ENCODE measurements around the gene TFCP2L1. TPM values are rescaled to one million over a fixed set of nuclear protein-coding genes. Genes with fewer than 3 reads are reported as not detected.

The TFCP2L1 gene
- total and polyA plus RNA-seq, 2 donors (not counting 1 experiment from before 2014, with no cell fraction given), result not detected

GRCh38 chr2:121286506-121286905 lies 1.5 kb upstream of the TFCP2L1 start:
- no peak overlapping the region for H3K4me2 ChIP-seq (ENCODE audit: extremely low read depth, insufficient read depth, low read length)
- DNase-seq (ENCODE audit: low read depth in 2 of 2), result no peak
- no peak overlapping the region for H2AFZ ChIP-seq (ENCODE audit: low read length)
- TF ChIP-seq EZH2 (IDR thresholded peaks at IDR 0.05; ENCODE audit: low read length, missing control alignments) (no peak), CTCF (conservative IDR thresholded peaks at IDR 0.05 in 1 of 2, IDR thresholded peaks at IDR 0.05 in 1 of 2; ENCODE audit: low read depth in 1 of 2, low read length in 2 of 2) (no peak)
- H3K79me2 ChIP-seq (ENCODE audit: control insufficient read depth, insufficient read depth, low read length), result no peaks in the 10 kb centered on the region
- no peaks in the 10 kb centered on the region for H3K9me3 ChIP-seq (ENCODE audit: control insufficient read depth, insufficient read depth, low read depth, low read length)
- H4K20me1 ChIP-seq (ENCODE audit: control insufficient read depth, extremely low read depth, insufficient read depth, low read length), result no peaks in the 10 kb centered on the region
- peaks cover 29% of the 10 kb centered on the region for H3K27me3 ChIP-seq (ENCODE audit: control insufficient read depth, insufficient read depth, low read length)
- H3K4me1 ChIP-seq (ENCODE audit: control insufficient read depth, extremely low read depth, insufficient read depth, low read length), result no peaks in the 10 kb centered on the region
- no peak overlapping the region for H3K27ac ChIP-seq (ENCODE audit: insufficient read depth, low read length)
- no peak overlapping the region for H3K4me3 ChIP-seq (replicated peaks in 1 of 4; ENCODE audit: control extremely low read depth in 1 of 4, insufficient read depth in 1 of 4, low read depth in 3 of 4, low read length in 4 of 4)
- H3K9ac ChIP-seq (ENCODE audit: insufficient read depth, low read length), result no peak overlapping the region
- H3K36me3 ChIP-seq (ENCODE audit: control insufficient read depth, insufficient read depth, low read length), result no peaks in the 10 kb centered on the region

GRCh38 chr2:121285926-121286325 lies 924 bp upstream of the TFCP2L1 start:
- Histone ChIP-seq H3K4me3 (replicated peaks in 1 of 4; ENCODE audit: control extremely low read depth in 1 of 4, insufficient read depth in 1 of 4, low read depth in 3 of 4, low read length in 4 of 4) (no peak overlapping the region), H3K9me3 (ENCODE audit: control insufficient read depth, insufficient read depth, low read depth, low read length) (no peaks in the 10 kb centered on the region), H3K4me1 (ENCODE audit: control insufficient read depth, extremely low read depth, insufficient read depth, low read length) (no peaks in the 10 kb centered on the region), H3K27me3 (ENCODE audit: control insufficient read depth, insufficient read depth, low read length) (peaks cover 29% of the 10 kb centered on the region), H3K36me3 (ENCODE audit: control insufficient read depth, insufficient read depth, low read length) (no peaks in the 10 kb centered on the region), H3K9ac (ENCODE audit: insufficient read depth, low read length) (no peak overlapping the region), H3K79me2 (ENCODE audit: control insufficient read depth, insufficient read depth, low read length) (no peaks in the 10 kb centered on the region), H2AFZ (ENCODE audit: low read length) (no peak overlapping the region), H3K4me2 (ENCODE audit: extremely low read depth, insufficient read depth, low read length) (no peak overlapping the region), H3K27ac (ENCODE audit: insufficient read depth, low read length) (no peak overlapping the region), H4K20me1 (ENCODE audit: control insufficient read depth, extremely low read depth, insufficient read depth, low read length) (no peaks in the 10 kb centered on the region)
- no peak for DNase-seq (ENCODE audit: low read depth in 2 of 2)
- no peak for TF ChIP-seq CTCF (conservative IDR thresholded peaks at IDR 0.05 in 1 of 2, IDR thresholded peaks at IDR 0.05 in 1 of 2; ENCODE audit: low read depth in 1 of 2, low read length in 2 of 2)
- TF ChIP-seq EZH2 (IDR thresholded peaks at IDR 0.05; ENCODE audit: low read length, missing control alignments), result no peak

- H4K20me1 ChIP-seq (ENCODE audit: control insufficient read depth, extremely low read depth, insufficient read depth, low read length), result no peaks in the 10 kb centered on the region
- no peaks in the 10 kb centered on the region for H3K79me2 ChIP-seq (ENCODE audit: control insufficient read depth, insufficient read depth, low read length)
- H3K4me2 ChIP-seq (ENCODE audit: extremely low read depth, insufficient read depth, low read length), result no peak overlapping the region
- H3K9ac ChIP-seq (ENCODE audit: insufficient read depth, low read length), result no peak overlapping the region
- no peaks in the 10 kb centered on the region for H3K4me1 ChIP-seq (ENCODE audit: control insufficient read depth, extremely low read depth, insufficient read depth, low read length)
- DNase-seq (ENCODE audit: low read depth in 2 of 2), result no peak
- H2AFZ ChIP-seq (ENCODE audit: low read length), result no peak overlapping the region
- H3K27me3 ChIP-seq (ENCODE audit: control insufficient read depth, insufficient read depth, low read length), result peaks cover 29% of the 10 kb centered on the region
- H3K27ac ChIP-seq (ENCODE audit: insufficient read depth, low read length), result no peak overlapping the region
- no peak overlapping the region for H3K4me3 ChIP-seq (replicated peaks in 1 of 4; ENCODE audit: control extremely low read depth in 1 of 4, insufficient read depth in 1 of 4, low read depth in 3 of 4, low read length in 4 of 4)
- no peaks in the 10 kb centered on the region for H3K36me3 ChIP-seq (ENCODE audit: control insufficient read depth, insufficient read depth, low read length)
- no peaks in the 10 kb centered on the region for H3K9me3 ChIP-seq (ENCODE audit: control insufficient read depth, insufficient read depth, low read depth, low read length)
- TF ChIP-seq CTCF (conservative IDR thresholded peaks at IDR 0.05 in 1 of 2, IDR thresholded peaks at IDR 0.05 in 1 of 2; ENCODE audit: low read depth in 1 of 2, low read length in 2 of 2) (no peak), EZH2 (IDR thresholded peaks at IDR 0.05; ENCODE audit: low read length, missing control alignments) (peak; percentile 24)
Observed at GRCh38 chr2:121283670-121284462, 1.1 kb downstream of the TFCP2L1 start.

All from fibroblast of lung (primary cell).